Mesothelial cell of epicardium (in vitro differentiated cells): ENCODE results near the gene MTHFD2. TPM values are rescaled to one million over a fixed set of nuclear protein-coding genes. Genes with fewer than 3 reads are reported as not detected.
A peak's percentile ranks its signal among the peaks of the same experiment; 100 is the strongest.

Experiments used
- DNase-seq, 2 experiments: peaks; one replicate each; pipeline ENCODE4 v3.0.0; 2021; ENCODE audit warnings: low spot score in 2 of 2; ENCODE audit not compliant: unreplicated experiment in 2 of 2
- H3K27ac Mint-ChIP-seq: 2 replicates; pipeline ENCODE4 v1.8.0; 2021; ENCODE audit warnings: mixed read lengths
- H3K27me3 Mint-ChIP-seq: 2 replicates; pipeline ENCODE4 v1.8.0; 2021; ENCODE audit warnings: low read depth, mixed read lengths
- H3K36me3 Mint-ChIP-seq: 2 replicates; pipeline ENCODE4 v1.8.0; 2021; ENCODE audit warnings: mixed read lengths
- H3K4me1 Mint-ChIP-seq: 2 replicates; pipeline ENCODE4 v1.8.0; 2021; ENCODE audit warnings: mixed read lengths
- H3K4me3 Mint-ChIP-seq: 2 replicates; pipeline ENCODE4 v1.8.0; 2021; ENCODE audit warnings: mild to moderate bottlenecking, moderate library complexity, mixed read lengths
- H3K9me3 Mint-ChIP-seq: 2 replicates; pipeline ENCODE4 v1.8.0; 2021; ENCODE audit warnings: mixed read lengths
- total RNA-seq: library from RNA; stranded (reverse); gene quantifications from 3 replicates; pipeline ENCODE4 v1.2.1, GENCODE V29; 2021
- TF ChIP-seq, protein P1 (sequence below): fragments of 200-600 bp; sonication (generic); IDR thresholded peaks from one replicate; pipeline ENCODE4 v1.5.0; 2021; ENCODE audit warnings: antibody characterized with exemption; ENCODE audit not compliant: unreplicated experiment

MTHFD2 gene
- total RNA-seq: 35.3 to 39.1 TPM (median 37.9 TPM) in 3 replicates

DNA sequence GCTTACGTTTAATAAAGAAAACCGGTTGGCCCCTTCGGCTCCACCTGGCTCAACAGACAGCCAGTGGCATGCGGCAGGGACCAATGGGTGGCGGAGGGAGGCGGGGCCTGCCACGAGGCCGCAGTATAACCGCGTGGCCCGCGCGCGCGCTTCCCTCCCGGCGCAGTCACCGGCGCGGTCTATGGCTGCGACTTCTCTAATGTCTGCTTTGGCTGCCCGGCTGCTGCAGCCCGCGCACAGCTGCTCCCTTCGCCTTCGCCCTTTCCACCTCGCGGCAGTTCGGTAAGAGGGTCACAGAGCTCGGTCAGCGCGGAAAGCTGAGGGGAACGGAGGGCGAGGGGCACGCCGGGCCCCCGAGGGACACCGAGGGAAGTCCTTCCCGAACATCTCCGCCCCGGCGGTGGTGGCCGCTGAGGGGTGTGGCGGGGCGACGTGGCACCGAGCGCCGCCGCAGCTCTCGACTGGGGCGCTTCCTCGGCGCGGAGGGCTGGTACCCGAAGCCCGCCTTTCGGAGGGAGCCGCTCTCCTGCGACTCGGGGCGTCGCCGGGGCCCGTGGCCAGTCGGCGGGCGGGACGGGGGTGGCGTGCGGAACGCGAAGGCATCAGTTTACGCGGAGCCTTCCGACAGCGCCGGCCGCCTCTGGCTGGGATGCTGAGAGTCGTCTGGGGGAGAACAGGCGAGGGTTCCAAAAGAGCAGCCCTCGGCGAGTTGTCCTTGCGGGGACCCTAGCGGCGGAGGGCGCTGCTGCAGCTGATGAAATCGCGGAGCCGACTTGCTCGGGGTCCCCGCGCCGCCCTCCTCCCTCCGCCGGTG, at the start of gene MTHFD2:
MTHFD2 (plus strand) TSS at position 155 of the 814 bp plus-strand sequence; CDS start at position 182, 27 bp downstream.
- DNase-seq: peak; percentile 82 to 89
- Mint-ChIP-seq H3K4me3 (peak within 1 kb of the TSS; percentile 87), H3K9me3 (no peaks in the 10 kb centered on the region), H3K36me3 (no peaks in the 10 kb centered on the region), H3K27ac (peak within 1 kb of the TSS; percentile 99), H3K4me1 (peaks cover 22% of the 10 kb centered on the region), H3K27me3 (no peaks in the 10 kb centered on the region)
- TF ChIP-seq, protein P1, sequence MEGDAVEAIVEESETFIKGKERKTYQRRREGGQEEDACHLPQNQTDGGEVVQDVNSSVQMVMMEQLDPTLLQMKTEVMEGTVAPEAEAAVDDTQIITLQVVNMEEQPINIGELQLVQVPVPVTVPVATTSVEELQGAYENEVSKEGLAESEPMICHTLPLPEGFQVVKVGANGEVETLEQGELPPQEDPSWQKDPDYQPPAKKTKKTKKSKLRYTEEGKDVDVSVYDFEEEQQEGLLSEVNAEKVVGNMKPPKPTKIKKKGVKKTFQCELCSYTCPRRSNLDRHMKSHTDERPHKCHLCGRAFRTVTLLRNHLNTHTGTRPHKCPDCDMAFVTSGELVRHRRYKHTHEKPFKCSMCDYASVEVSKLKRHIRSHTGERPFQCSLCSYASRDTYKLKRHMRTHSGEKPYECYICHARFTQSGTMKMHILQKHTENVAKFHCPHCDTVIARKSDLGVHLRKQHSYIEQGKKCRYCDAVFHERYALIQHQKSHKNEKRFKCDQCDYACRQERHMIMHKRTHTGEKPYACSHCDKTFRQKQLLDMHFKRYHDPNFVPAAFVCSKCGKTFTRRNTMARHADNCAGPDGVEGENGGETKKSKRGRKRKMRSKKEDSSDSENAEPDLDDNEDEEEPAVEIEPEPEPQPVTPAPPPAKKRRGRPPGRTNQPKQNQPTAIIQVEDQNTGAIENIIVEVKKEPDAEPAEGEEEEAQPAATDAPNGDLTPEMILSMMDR: peak; percentile 91

- TF ChIP-seq, protein P1: no peak
- no peaks in the 10 kb centered on the region for H3K9me3 Mint-ChIP-seq
- DNase-seq: no peak
- no peak overlapping the region for H3K4me3 Mint-ChIP-seq
- H3K36me3 Mint-ChIP-seq: peaks cover 4% of the 10 kb centered on the region
- H3K27me3 Mint-ChIP-seq: no peaks in the 10 kb centered on the region
- H3K27ac Mint-ChIP-seq: no peak overlapping the region
- H3K4me1 Mint-ChIP-seq: no peaks in the 10 kb centered on the region
Measured at GRCh38 chr2:74149247-74149525, 49.2 kb upstream of the MTHFD2 start.

- Mint-ChIP-seq H3K27me3 (no peaks in the 10 kb centered on the region), H3K4me1 (no peaks in the 10 kb centered on the region), H3K4me3 (no peak overlapping the region), H3K27ac (no peak overlapping the region), H3K9me3 (no peaks in the 10 kb centered on the region), H3K36me3 (peaks cover 4% of the 10 kb centered on the region)
- TF ChIP-seq, protein P1: no peak
- no peak for DNase-seq
Measured at GRCh38 chr2:74149570-74150319, 48.7 kb upstream of the MTHFD2 start.

- Mint-ChIP-seq H3K27me3 (no peaks in the 10 kb centered on the region), H3K9me3 (no peaks in the 10 kb centered on the region), H3K4me1 (no peaks in the 10 kb centered on the region), H3K27ac (peak overlapping the region; percentile 39), H3K36me3 (peaks cover 11% of the 10 kb centered on the region), H3K4me3 (no peak overlapping the region)
- DNase-seq: no peak
- TF ChIP-seq, protein P1: no peak
Measured at GRCh38 chr2:74152954-74153353, 45.5 kb upstream of the MTHFD2 start.

DNA sequence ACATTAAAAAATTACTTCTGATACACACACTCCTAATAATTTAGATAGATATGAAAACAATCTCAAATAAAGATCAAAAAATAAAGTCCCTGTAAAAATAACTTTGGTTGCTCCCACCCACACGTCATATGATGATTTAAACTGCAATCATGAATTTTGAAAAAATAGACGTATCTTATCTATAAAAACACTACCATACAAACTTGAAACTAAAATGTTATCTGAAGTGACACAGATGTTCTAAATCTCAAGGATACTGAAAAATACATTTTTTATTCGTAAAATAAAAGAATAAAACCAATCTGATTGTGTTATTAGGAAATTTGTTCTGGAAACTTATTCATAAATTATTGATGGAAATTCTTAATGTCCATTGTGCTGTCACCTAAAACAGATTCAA, 42.6 kb upstream of the MTHFD2 start:
- H3K36me3 Mint-ChIP-seq: peaks cover 22% of the 10 kb centered on the region
- no peaks in the 10 kb centered on the region for H3K27me3 Mint-ChIP-seq
- no peaks in the 10 kb centered on the region for H3K9me3 Mint-ChIP-seq

More for the DNA sequence above, 42.6 kb upstream of the MTHFD2 start:
- Mint-ChIP-seq H3K4me1 (no peaks in the 10 kb centered on the region), H3K27ac (no peak overlapping the region), H3K4me3 (no peak overlapping the region)
- DNase-seq: no peak
- TF ChIP-seq, protein P1: no peak
